HG03565 (cell line): ENCODE measurements around the gene FAM171A1.
"Not testable (repeated sequence)": the region's sequence is repeated elsewhere in the genome, so short reads cannot be mapped to it uniquely, and the experiment has no call there.

Experiments
- ATAC-seq: cut with Tn5 transposase; IDR thresholded peaks from one replicate; pipeline ENCODE4 v1.9.1; 2021; ENCODE audit warnings: mild to moderate bottlenecking, moderate library complexity; ENCODE audit not compliant: unreplicated experiment

FAM171A1 gene

DNA sequence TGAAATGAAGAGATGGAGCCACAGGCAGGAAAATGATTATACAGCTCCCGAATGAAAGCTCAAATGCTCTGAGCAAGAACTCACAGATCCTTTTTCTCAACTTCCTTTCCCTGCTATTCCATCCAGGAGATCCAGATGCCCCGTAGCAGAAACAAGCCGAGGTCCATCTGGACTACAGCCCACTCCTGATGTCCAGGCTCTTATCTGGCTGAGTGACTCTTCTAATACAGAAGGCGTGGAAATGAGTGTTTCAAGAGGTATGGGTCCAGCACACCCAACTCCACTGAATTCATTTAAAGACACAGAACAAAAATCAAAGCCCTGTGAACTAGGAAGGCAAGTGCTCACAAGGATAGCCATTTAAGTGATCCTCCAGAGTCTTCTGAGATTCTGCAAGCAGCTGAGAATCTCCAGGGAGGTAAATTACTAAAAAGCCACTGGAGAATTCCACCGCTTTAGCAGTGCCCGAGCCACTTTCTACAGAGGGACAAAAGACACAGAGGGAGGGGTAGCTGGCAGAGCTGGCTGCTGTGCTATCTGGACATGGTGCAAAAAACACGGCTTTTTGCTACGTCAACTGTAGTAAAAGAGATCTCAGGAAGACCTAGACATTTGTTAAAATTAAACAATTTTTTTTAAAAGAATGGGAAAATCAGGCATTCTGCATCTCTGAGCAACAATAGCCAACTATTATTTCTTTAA is 24.5 kb downstream of the FAM171A1 start:
- no peak for ATAC-seq

- no peak for ATAC-seq
Measured at GRCh38 chr10:15345450-15345849, 25.6 kb downstream of the FAM171A1 start.

- no peak for ATAC-seq
Measured at GRCh38 chr10:15344876-15345285, 26.2 kb downstream of the FAM171A1 start.

DNA sequence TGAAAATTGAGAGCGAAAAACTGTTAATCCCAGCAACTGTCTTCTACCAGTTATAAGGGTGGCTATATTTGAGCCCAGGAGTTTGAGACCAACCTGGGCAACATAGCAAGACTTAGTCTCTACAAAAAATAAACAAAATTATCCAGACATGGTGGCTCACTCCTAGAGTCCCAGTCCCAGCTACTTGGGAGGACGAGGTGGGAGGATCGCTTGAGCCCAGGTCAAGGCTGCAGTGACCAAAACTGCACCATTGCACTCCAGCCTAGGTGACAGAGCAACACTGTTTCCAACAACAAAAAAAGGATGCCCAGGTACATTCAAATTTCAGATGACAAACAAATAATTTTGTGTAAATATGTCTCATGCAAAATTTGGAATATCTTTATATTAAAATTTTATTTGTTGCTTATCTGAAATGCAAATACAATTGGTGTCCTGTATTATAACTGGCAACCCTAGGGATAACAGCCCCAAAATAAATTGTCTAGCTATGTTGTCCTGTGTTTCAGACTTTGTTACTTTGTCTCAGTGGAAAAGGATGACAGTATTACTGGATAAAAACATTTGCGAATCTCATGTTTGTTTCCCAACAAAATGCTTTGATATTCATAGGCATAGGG is 26.7 kb downstream of the FAM171A1 start:
- ATAC-seq = no peak

DNA sequence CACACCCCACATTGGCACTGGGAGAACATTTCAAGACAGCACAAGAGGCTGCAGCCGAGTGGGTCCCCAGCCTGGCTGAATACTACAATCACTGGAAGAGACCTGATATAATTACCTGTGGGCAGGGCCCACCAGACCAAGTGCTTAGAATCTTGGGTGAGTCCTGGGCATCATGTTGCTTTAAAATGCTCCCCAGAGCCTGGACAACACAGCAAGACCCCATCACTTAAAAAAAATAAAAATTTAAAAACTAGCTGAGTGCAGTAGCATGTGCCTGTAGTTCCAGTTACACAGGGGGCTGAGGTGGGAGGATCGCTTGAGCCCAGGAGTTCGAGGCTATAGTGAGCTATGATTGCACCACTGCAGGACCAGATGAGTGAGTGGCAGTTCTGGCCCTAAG is 28.1 kb downstream of the FAM171A1 start:
- ATAC-seq = no peak

DNA sequence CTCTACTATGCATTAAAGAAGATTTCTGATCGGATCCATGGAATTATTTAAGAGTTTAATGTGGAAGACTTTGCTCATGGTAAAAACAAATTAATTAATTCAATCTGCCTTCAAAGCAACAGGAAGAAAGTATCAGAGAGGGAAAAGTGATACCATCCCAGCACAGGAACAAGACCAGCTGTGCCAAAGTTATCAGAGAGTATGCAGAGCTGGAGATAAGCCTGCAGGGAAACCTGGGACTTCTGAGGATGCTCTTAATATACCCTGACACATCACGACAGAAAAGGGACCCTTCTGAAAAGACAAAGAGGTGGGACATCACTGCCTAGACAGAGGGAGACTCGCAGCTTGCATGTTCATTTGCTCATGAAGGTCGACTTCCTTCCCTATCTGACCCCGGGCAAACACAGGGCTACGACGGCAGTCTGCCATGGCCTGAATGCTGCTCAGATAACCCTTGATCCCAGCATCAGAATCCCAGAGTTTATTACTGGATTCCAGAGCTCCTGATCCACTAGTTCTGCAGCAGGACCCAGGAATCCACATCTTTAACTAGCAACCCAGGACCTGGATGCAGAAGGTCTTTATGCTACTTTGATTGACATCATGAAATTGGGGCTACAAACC is 29.5 kb downstream of the FAM171A1 start:
- no peak for ATAC-seq

- no peak for ATAC-seq
Measured at GRCh38 chr10:15339892-15340291, 31.2 kb downstream of the FAM171A1 start.

DNA sequence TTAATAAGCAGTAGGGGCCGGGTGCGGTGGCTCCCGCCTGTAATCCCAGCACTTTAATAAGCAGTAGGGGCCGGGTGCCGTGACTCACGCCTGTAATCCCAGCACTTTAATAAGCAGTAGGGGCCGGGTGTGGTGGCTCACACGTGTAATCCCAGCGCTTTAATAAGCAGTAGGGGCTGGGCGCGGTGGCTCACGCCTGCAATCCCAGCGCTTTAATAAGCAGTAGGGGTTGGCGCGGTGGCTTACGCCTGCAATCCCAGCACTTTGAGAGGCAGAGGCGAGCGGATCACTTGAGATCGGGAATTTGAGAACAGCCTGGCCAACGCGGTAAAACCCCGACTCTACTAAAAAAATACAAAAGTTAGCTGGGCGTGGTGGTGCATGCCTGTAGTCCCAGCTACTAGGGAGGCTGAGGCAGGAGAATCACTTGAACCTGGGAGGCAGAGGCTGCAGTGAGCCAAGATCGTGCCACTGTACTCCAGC is 33.6 kb downstream of the FAM171A1 start:
- ATAC-seq = not testable (repeated sequence)

DNA sequence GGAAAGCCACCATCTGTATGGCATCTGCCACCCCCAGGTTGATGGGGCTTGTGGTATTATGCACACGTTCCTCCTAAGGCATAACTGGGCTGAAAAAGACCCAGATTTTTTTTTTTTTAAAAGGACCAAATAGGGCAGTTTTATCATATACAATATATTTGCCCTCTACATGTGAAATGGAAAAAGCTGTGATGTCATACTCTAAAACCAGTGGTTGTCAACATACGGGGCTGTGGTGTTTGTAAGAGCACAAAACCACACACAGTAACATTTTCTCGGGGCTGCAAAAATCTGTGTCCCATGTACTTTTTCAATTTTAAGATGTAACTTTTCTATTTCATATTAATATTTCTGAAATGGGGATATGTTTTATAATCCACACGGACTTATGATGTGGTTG is 34.9 kb downstream of the FAM171A1 start:
- ATAC-seq = no peak

DNA sequence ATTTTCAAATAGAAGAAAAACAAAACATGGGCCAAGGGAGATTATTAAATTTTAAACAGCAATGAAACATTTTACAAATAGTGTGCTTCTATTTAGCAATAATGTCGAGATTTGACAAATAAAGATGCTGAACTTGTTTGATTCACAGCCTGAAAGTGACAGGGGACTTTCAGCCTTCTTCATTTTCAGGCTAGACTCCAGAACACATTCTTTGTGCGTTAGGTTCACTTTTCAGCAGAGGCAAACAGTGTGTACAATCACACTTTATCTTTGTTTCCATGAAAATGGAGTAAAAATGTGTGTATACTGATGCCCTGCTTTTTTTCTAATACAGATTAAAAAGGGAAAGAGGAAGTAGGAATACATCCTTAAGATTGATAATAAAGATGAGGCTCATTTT is 35.6 kb downstream of the FAM171A1 start:
- ATAC-seq = no peak

DNA sequence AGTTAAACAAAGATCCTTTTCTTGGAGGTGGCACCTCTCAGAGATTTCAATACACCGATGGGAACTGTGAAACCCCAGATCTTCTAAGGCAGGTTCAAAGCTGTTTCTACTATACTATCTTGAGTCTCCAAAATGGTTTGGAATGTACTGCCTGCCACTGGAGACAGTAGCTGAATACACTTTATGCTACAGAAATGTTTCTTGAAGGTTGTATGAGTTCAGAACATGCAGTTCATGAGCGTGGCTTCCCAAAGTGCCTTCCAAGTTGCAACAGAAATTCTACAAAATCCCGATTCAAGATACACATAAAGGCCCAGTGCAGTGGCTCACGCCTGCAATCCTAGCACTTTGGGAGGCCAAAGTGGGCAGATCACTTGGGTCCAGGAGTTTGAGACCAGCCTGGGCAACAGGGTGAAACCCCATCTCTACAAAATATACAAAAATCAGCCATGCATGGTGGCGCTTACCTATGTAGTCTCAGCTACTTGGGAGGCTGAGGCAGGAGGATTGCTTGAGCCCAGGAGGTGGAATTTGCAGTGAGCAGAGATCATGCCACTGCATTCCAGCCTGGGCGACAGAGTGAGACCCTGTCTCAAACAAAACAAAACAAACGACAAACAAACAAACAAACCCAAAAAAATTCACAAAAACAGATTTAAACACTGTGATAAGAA is 36.3 kb downstream of the FAM171A1 start:
- no peak for ATAC-seq

GRCh38 chr10:15333909-15334649 is 37.0 kb downstream of the FAM171A1 start:
- ATAC-seq = no peak

DNA sequence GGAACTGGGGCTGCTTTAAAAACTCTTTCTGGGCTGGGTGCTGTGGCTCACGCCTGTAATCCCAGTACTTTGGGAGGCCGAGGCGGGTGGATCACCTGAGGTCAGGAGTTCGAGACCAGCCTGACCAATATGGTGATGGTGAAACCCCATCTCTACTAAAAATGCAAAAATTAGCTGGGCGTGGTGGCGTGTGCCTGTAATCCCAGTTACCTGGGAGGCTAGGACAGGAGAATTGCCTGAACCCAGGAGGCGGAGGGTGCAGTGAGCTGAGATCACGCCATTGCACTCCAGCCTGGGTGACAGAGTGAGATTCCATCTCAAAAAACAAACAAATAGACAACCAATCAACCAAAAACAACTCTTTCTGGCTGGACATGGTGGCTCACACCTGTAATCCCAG is 37.9 kb downstream of the FAM171A1 start:
- ATAC-seq = not testable (repeated sequence)

- ATAC-seq = no peak
Measured at GRCh38 chr10:15331461-15331860, 39.6 kb downstream of the FAM171A1 start.

DNA sequence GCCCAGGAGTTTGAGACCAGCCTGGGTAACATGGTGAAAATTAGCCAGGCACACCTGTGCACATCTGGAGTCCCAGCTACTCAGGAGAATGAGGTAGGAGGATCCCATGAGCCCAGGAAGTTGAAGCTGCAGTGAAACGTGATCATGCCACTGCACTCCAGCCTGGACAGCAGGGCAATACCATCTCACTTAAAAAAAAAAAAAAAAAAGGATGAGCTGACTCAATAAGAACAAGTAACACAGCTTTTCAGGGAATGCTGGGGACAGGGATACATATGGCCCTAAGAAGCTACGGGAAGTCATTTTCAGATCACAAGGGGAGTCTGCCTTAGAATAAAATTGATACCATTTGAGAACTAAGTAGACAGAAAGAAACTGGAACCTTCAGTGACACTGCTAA is 41.7 kb downstream of the FAM171A1 start:
- ATAC-seq = no peak

GRCh38 chr10:15325944-15326284 is 45.2 kb downstream of the FAM171A1 start:
- ATAC-seq = no peak

- no peak for ATAC-seq
Measured at GRCh38 chr10:15325243-15325943, 45.7 kb downstream of the FAM171A1 start.

GRCh38 chr10:15324611-15325010 is 46.5 kb downstream of the FAM171A1 start:
- ATAC-seq = no peak

DNA sequence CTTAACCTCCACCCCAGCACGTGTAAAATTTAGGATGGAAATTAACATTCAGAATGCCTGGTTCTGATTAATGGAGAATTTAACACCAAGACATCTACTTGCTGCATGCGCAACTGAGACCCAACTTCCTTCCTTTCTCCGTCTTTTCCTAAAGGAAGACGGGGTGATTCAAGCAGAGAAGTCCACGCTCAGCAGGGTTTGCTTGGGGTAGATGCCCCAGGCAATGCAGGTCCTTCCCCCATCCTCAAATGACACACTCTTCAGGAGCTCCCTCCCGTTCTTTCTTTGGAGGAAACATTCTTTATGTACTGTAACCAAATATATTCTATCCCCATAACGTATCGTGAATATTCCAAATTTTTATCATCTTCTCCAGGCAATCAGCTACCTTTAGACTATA is 47.0 kb downstream of the FAM171A1 start:
- ATAC-seq = no peak

DNA sequence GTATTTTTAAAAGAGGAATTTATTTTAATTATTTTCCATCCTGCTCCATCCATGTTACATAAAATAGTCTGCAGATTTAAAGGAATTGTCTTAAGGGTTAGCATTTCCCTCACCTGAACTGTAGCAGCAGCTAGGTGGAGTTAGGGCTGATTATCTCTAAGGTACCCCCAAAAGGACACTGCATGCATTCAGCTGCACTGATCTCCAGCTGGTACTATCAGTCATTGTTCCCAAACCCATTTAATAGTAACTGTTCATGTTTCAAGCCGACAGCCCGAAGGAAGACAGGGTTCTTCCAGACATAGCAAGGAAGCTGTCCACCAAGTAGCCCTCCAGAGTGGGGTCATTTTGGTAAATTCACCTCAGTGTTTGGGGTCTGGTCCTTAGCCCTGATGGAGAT is 48.7 kb downstream of the FAM171A1 start:
- no peak for ATAC-seq
